ENCODE measurements around the gene NR3C2. TPM values are rescaled to one million over a fixed set of nuclear protein-coding genes. Genes with fewer than 3 reads are reported as not detected.

NR3C2 gene
- total RNA-seq, 1 experiment from 2014 or later = 0.26 TPM

DNA sequence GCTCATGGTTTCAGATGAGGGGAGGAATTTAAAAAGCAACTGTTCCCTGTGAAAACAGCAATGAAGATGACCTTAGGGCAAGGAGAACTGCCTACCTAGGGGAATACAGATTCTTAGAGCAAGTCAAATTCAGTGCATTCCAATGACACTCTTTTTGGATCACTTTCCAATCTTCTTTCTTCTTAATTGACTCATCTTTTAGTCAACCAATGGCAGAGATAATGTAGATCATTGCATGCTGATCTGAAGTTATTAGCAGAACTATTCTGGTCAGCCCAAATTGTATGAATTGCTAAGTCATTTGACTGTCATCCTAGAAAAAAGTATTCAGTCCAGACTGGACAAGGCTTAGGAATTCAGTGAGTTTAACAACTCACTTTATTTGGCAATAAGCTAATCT is 12.6 kb upstream of the NR3C2 start:
- intact Hi-C loops (cut with micrococcal nuclease; ENCODE audit: unreplicated experiment) = no loop called here
- Histone ChIP-seq H3K9me3 (ENCODE audit: control insufficient read depth, insufficient read depth, low read depth, low read length) (no peaks in the 10 kb centered on the region), H3K4me3 (ENCODE audit: low read depth in 2 of 2, low read length in 2 of 2) (no peak overlapping the region), H3K27ac (ENCODE audit: low read length) (no peak overlapping the region), H3K27me3 (ENCODE audit: control insufficient read depth, insufficient read depth, low read length) (no peaks in the 10 kb centered on the region; the same call in 1 of the 2 replicates), H3K4me1 (ENCODE audit: control insufficient read depth, insufficient read depth, low read length) (no peaks in the 10 kb centered on the region), H3K36me3 (ENCODE audit: control insufficient read depth, insufficient read depth, low read length) (no peaks in the 10 kb centered on the region)
- DNase-seq (ENCODE audit: low read depth, low spot score) = no peak
- no peak for TF ChIP-seq SIN3A (IDR thresholded peaks at IDR 0.05; ENCODE audit: borderline replicate concordance, insufficient read depth, low read depth, low read length)
- TF ChIP-seq, protein P1, sequence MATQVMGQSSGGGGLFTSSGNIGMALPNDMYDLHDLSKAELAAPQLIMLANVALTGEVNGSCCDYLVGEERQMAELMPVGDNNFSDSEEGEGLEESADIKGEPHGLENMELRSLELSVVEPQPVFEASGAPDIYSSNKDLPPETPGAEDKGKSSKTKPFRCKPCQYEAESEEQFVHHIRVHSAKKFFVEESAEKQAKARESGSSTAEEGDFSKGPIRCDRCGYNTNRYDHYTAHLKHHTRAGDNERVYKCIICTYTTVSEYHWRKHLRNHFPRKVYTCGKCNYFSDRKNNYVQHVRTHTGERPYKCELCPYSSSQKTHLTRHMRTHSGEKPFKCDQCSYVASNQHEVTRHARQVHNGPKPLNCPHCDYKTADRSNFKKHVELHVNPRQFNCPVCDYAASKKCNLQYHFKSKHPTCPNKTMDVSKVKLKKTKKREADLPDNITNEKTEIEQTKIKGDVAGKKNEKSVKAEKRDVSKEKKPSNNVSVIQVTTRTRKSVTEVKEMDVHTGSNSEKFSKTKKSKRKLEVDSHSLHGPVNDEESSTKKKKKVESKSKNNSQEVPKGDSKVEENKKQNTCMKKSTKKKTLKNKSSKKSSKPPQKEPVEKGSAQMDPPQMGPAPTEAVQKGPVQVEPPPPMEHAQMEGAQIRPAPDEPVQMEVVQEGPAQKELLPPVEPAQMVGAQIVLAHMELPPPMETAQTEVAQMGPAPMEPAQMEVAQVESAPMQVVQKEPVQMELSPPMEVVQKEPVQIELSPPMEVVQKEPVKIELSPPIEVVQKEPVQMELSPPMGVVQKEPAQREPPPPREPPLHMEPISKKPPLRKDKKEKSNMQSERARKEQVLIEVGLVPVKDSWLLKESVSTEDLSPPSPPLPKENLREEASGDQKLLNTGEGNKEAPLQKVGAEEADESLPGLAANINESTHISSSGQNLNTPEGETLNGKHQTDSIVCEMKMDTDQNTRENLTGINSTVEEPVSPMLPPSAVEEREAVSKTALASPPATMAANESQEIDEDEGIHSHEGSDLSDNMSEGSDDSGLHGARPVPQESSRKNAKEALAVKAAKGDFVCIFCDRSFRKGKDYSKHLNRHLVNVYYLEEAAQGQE (IDR thresholded peaks at IDR 0.05; ENCODE audit: insufficient read depth in 1 of 2, low read depth in 2 of 2, low read length in 1 of 2) = no peak
- no peak for TF ChIP-seq POLR2AphosphoS5 (IDR thresholded peaks at IDR 0.05; ENCODE audit: low read depth, low read length)
- no peak for TF ChIP-seq TCF7L2 (IDR thresholded peaks at IDR 0.05; ENCODE audit: low read depth, low read length)
- TF ChIP-seq, protein P2, sequence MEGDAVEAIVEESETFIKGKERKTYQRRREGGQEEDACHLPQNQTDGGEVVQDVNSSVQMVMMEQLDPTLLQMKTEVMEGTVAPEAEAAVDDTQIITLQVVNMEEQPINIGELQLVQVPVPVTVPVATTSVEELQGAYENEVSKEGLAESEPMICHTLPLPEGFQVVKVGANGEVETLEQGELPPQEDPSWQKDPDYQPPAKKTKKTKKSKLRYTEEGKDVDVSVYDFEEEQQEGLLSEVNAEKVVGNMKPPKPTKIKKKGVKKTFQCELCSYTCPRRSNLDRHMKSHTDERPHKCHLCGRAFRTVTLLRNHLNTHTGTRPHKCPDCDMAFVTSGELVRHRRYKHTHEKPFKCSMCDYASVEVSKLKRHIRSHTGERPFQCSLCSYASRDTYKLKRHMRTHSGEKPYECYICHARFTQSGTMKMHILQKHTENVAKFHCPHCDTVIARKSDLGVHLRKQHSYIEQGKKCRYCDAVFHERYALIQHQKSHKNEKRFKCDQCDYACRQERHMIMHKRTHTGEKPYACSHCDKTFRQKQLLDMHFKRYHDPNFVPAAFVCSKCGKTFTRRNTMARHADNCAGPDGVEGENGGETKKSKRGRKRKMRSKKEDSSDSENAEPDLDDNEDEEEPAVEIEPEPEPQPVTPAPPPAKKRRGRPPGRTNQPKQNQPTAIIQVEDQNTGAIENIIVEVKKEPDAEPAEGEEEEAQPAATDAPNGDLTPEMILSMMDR (IDR thresholded peaks at IDR 0.05) = no peak
- POLR2A ChIA-PET = no interaction called here
- CTCF ChIA-PET = no interaction called here
- ATAC-seq = no peak
- in situ Hi-C loops (cut with HindIII; ENCODE audit: low pct_unique_long_range_greater_than_20kb, low sequenced_read_pairs) = no loop called here
- no TSS peak for BruUV-seq (replicated peaks)

DNA sequence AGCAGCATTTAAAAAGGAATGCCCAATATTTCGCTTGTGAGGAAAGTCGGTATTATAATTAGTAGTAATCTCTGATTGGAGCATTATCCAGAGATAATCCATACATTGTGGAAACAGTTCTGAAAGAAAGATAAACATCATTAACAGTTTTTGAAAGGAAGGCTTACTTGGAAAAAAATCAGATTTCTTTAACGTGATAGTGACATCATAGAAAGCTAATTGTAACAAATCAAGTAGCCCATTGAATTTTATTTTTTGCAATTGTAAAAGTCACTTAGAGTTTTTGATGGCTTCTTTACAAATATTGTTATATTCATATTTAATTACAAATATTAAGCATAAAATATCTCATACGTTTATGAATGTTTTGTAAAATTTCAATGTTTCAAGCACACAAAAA is 11.6 kb upstream of the NR3C2 start:
- H3K27me3 ChIP-seq (ENCODE audit: control insufficient read depth, insufficient read depth, low read length) = no peaks in the 10 kb centered on the region; the same call in 1 of the 2 replicates
- ATAC-seq (no peak), DNase-seq (ENCODE audit: low read depth, low spot score) (no peak)
- intact Hi-C loops (cut with micrococcal nuclease; ENCODE audit: unreplicated experiment) (no loop called here), in situ Hi-C loops (cut with HindIII; ENCODE audit: low pct_unique_long_range_greater_than_20kb, low sequenced_read_pairs) (no loop called here)
- no peaks in the 10 kb centered on the region for H3K36me3 ChIP-seq (ENCODE audit: control insufficient read depth, insufficient read depth, low read length)
- H3K9me3 ChIP-seq (ENCODE audit: control insufficient read depth, insufficient read depth, low read depth, low read length) = no peaks in the 10 kb centered on the region
- H3K4me3 ChIP-seq (ENCODE audit: low read depth in 2 of 2, low read length in 2 of 2) = no peak overlapping the region
- POLR2A ChIA-PET = no interaction called here
- H3K4me1 ChIP-seq (ENCODE audit: control insufficient read depth, insufficient read depth, low read length) = no peaks in the 10 kb centered on the region
- no peak overlapping the region for H3K27ac ChIP-seq (ENCODE audit: low read length)
- CTCF ChIA-PET = no interaction called here
- no TSS peak for BruUV-seq (replicated peaks)
- TF ChIP-seq, protein P2 (IDR thresholded peaks at IDR 0.05) = no peak
- no peak for TF ChIP-seq TCF7L2 (IDR thresholded peaks at IDR 0.05; ENCODE audit: low read depth, low read length)
- TF ChIP-seq, protein P1 (IDR thresholded peaks at IDR 0.05; ENCODE audit: insufficient read depth in 1 of 2, low read depth in 2 of 2, low read length in 1 of 2) = no peak
- TF ChIP-seq SIN3A (IDR thresholded peaks at IDR 0.05; ENCODE audit: borderline replicate concordance, insufficient read depth, low read depth, low read length) = no peak
- no peak for TF ChIP-seq POLR2AphosphoS5 (IDR thresholded peaks at IDR 0.05; ENCODE audit: low read depth, low read length)

Measured in Panc1 (cell line).